Ectodermal cell (in vitro differentiated cells): ENCODE results near the gene ASAH2.
"Not testable (repeated sequence)": the region's sequence is repeated elsewhere in the genome, so short reads cannot be mapped to it uniquely, and the experiment has no call there.

Experiments used
- H3K27ac ChIP-seq: 2 replicates; pipeline ENCODE4 v1.7.0; 2013; ENCODE audit warnings: mild to moderate bottlenecking, low read depth, low read length; ENCODE audit not compliant: insufficient read depth, poor library complexity, severe bottlenecking
- H3K27me3 ChIP-seq: 2 replicates; pipeline ENCODE4 v1.7.0; 2013; ENCODE audit warnings: mild to moderate bottlenecking, low read length; ENCODE audit not compliant: insufficient read depth, control insufficient read depth, poor library complexity, severe bottlenecking
- H3K36me3 ChIP-seq: one replicate; pipeline ENCODE4 v1.7.0; 2013; ENCODE audit warnings: low read length; ENCODE audit not compliant: control insufficient read depth, insufficient read depth
- H3K4me1 ChIP-seq: one replicate; pipeline ENCODE4 v1.7.0; 2013; ENCODE audit warnings: low read length; ENCODE audit not compliant: control insufficient read depth, insufficient read depth
- H3K4me3 ChIP-seq: 2 replicates; pipeline ENCODE4 v1.7.0; 2013; ENCODE audit warnings: low read depth, low read length, control low read depth; ENCODE audit not compliant: insufficient read depth
- H3K9me3 ChIP-seq: 2 replicates; pipeline ENCODE4 v1.7.0; 2013; ENCODE audit warnings: mild to moderate bottlenecking, low read length, moderate library complexity; ENCODE audit not compliant: control insufficient read depth
- WGBS, 2 experiments: methylation state at CpG; one replicate each; pipeline ENCODE4 v1.1.7; 2013; ENCODE audit warnings: missing lambda C conversion rate in 2 of 2; 5-methylcytosine and 5-hydroxymethylcytosine counted together

The ASAH2 gene

GRCh38 chr10:50260791-50261281, 9.5 kb upstream of the ASAH2 start:
- Histone ChIP-seq H3K4me1 (no peaks in the 10 kb centered on the region), H3K36me3 (no peaks in the 10 kb centered on the region), H3K9me3 (no peaks in the 10 kb centered on the region), H3K4me3 (no peak overlapping the region), H3K27me3 (no peaks in the 10 kb centered on the region), H3K27ac (no peak overlapping the region)
- 84 to 93% methylated on average over 2 of the region's 2 CpGs for WGBS, 2 experiments

GRCh38 chr10:50254479-50254878, 3.2 kb upstream of the ASAH2 start:
- H3K27me3 ChIP-seq, result no peaks in the 10 kb centered on the region
- H3K9me3 ChIP-seq, result no peaks in the 10 kb centered on the region
- H3K4me3 ChIP-seq, result no peak overlapping the region
- no peaks in the 10 kb centered on the region for H3K36me3 ChIP-seq
- no peak overlapping the region for H3K27ac ChIP-seq
- 80 to 83% methylated on average over 1 to 2 of the region's 2 CpGs for WGBS, 2 experiments
- H3K4me1 ChIP-seq, result no peaks in the 10 kb centered on the region

- 92 to 100% methylated on average over 1 to 2 of the region's 2 CpGs for WGBS, 2 experiments
- H3K4me1 ChIP-seq, result no peaks in the 10 kb centered on the region
- H3K4me3 ChIP-seq, result no peak overlapping the region
- no peaks in the 10 kb centered on the region for H3K36me3 ChIP-seq
- H3K27ac ChIP-seq, result no peak overlapping the region
- H3K9me3 ChIP-seq, result no peaks in the 10 kb centered on the region
- H3K27me3 ChIP-seq, result no peaks in the 10 kb centered on the region
Measured at GRCh38 chr10:50250096-50250854, 1.0 kb downstream of the ASAH2 start.

DNA sequence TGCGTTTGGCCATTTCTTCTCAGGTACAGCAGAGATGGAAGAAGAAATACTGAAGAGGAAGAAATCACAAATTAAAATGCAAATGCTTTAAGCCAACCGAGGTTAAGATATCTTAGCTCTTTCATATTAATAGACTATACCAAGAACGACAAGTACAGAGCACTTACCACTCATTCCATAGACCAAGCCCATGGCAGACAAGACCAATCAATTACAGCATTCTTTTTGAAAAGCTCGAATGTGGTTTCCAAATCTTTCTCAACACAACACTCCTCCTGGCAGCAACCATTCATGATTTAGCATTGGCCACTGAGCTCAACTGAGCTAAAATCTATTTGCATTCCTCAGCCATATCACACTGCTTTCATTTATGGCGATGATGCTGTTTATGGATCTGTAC, 2.7 kb downstream of the ASAH2 start:
- Histone ChIP-seq H3K4me1 (no peaks in the 10 kb centered on the region), H3K36me3 (no peaks in the 10 kb centered on the region), H3K27ac (no peak overlapping the region), H3K4me3 (no peak overlapping the region), H3K9me3 (no peaks in the 10 kb centered on the region), H3K27me3 (no peaks in the 10 kb centered on the region)
- 91 to 92% methylated on average over 5 of the region's 5 CpGs for WGBS, 2 experiments

- no peak overlapping the region for H3K4me3 ChIP-seq
- H3K27ac ChIP-seq, result no peak overlapping the region
- H3K27me3 ChIP-seq, result no peaks in the 10 kb centered on the region
- H3K9me3 ChIP-seq, result no peaks in the 10 kb centered on the region
- no peaks in the 10 kb centered on the region for H3K4me1 ChIP-seq
- 67 to 69% methylated on average over 3 of the region's 3 CpGs for whole genome bisulfite sequencing, 2 experiments
- no peaks in the 10 kb centered on the region for H3K36me3 ChIP-seq
Measured at GRCh38 chr10:50248062-50248461, 3.3 kb downstream of the ASAH2 start.

DNA sequence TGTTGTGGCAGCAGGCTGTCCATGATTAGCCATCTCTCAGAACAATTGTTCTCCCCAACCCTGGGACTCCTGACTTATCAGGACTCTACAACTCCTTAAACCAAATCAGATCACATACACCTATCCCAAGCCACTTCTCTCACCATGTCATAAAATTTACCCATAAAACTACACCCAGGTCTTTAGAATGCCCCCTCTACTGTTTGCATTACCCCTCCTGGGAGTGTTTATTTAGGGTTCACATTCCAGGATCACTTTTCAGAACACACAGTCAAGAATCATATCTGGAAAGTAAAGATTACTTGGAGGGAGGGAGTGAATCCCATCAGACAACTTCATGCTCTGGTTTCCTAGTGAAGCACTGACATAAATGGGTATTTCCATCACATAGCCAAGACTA, 7.1 kb downstream of the ASAH2 start:
- H3K27ac ChIP-seq, result no peak overlapping the region
- H3K27me3 ChIP-seq, result no peaks in the 10 kb centered on the region
- H3K9me3 ChIP-seq, result no peaks in the 10 kb centered on the region
- no peak overlapping the region for H3K4me3 ChIP-seq
- H3K4me1 ChIP-seq, result no peaks in the 10 kb centered on the region
- no peaks in the 10 kb centered on the region for H3K36me3 ChIP-seq

GRCh38 chr10:50242777-50243176, 8.5 kb downstream of the ASAH2 start:
- 83 to 100% methylated on average over 1 to 4 of the region's 4 CpGs for WGBS, 2 experiments
- Histone ChIP-seq H3K27me3 (no peaks in the 10 kb centered on the region), H3K4me3 (no peak overlapping the region), H3K27ac (no peak overlapping the region), H3K4me1 (no peaks in the 10 kb centered on the region), H3K9me3 (no peaks in the 10 kb centered on the region), H3K36me3 (no peaks in the 10 kb centered on the region)

GRCh38 chr10:50241478-50241877, 9.8 kb downstream of the ASAH2 start:
- H3K4me1 ChIP-seq, H3K36me3 ChIP-seq, H3K9me3 ChIP-seq, H3K27me3 ChIP-seq, H3K27ac ChIP-seq, H3K4me3 ChIP-seq: not testable (repeated sequence)
- 100% methylated on average over 1 of the region's 1 CpG; no CpG with 5 or more reads in 1 of the 2 experiments for WGBS, 2 experiments

DNA sequence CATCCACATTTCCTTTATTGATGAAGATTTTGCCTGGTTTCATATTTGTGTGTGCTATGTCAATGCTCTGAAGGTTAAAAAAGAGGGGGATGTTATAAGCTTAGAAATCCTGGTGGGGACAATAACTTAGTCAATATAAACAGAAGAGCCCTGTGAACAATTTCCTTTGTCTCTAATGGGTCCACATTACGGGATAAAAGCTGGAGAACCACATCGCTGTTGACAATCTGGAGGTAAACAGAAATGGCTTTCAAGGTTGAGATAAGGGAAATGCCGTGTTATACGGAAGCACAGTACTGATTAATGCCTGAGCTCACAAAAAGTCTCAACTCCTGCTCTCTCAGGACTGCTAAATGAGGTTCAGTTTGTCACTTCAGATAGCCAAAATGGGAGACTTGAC, 16.8 kb downstream of the ASAH2 start:
- Histone ChIP-seq H3K27ac (no peak overlapping the region), H3K36me3 (no peaks in the 10 kb centered on the region), H3K4me3 (no peak overlapping the region), H3K27me3 (no peaks in the 10 kb centered on the region), H3K9me3 (no peaks in the 10 kb centered on the region), H3K4me1 (no peaks in the 10 kb centered on the region)
- 90 to 92% methylated on average over 4 of the region's 4 CpGs for WGBS, 2 experiments

DNA sequence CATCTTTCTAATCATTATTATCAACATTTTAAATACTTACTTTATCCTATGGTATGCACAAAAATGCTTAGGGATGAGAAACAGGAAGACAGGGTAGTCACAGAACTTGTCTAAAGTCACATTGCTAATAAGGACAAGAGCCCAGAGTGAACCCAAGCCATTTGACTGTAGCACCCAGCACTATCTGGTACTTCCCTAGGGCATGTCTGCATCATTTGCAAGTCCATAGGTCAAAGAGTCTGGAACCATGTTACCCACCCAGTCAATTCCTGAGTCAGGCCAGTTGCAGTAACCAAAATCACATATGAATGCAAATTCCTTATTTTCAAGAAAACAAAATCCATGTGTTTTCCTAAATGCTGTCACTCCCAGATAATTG, 19.1 kb downstream of the ASAH2 start:
- no peaks in the 10 kb centered on the region for H3K36me3 ChIP-seq
- no peak overlapping the region for H3K4me3 ChIP-seq
- no peaks in the 10 kb centered on the region for H3K9me3 ChIP-seq
- H3K4me1 ChIP-seq, result no peaks in the 10 kb centered on the region
- no peaks in the 10 kb centered on the region for H3K27me3 ChIP-seq
- H3K27ac ChIP-seq, result no peak overlapping the region
